GM18951 (cell line): ENCODE measurements around the gene CNMD.
"Not testable (repeated sequence)": the region's sequence is repeated elsewhere in the genome, so short reads cannot be mapped to it uniquely, and the experiment has no call there.

Source experiments
- POLR2A ChIP-seq: IDR thresholded peaks from 4 replicates; pipeline ENCODE4 v1.6.1; 2011; ENCODE audit warnings: mild to moderate bottlenecking; ENCODE audit not compliant: insufficient read length, insufficient read depth; ENCODE audit errors: extremely low read depth
- in situ Hi-C: fragments of 300-500 bp; cut with MboI; formaldehyde crosslinking; loops from one replicate; pipeline ENCODE4 v1.12.0; 2022; ENCODE audit warnings: low sequenced_read_pairs, mixed read lengths, inconsistent platforms; ENCODE audit not compliant: unreplicated experiment

The CNMD gene

GRCh38 chr13:52701728-52702465, 37.7 kb downstream of the CNMD start:
- no peak for TF ChIP-seq POLR2A
- in situ Hi-C loops: no loop called here

DNA sequence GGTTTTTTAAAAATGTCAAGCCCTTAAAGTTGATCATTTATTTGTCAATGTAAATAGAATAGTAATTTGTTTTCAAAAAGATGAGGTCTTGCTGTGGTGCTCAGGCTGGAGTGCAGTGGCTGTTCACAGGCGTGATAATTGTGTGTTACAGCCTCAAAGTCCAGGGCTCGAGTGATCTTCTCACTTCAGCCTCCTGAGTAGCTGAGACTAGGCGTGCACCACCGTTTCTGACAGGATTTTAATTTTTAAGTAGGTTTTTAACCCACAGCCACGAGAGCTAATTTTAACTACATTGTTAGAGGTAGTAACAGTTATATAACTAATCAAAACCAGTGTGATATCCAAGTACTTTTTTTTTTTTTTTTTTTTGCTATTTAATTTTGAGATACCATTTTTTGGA, 43.1 kb downstream of the CNMD start:
- in situ Hi-C loops: no loop called here
- TF ChIP-seq POLR2A: no peak

DNA sequence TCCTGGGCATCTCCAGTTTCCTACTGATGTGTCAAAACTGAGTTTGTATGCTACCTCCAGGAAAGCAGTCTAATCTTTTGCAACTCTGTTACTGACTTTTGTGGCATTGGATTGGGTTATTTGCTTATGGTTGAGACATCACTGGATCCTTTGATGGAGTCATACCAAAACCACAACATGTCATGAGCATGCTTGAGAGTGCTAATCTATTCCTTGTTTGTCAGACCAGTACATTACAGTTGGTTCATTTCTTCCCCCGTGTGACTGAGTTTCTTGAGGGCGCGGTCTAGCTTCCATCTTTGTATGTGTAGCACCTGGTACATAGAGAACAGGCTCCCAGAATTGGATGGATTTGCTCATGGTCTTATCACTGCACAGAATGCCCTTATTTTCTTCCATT, 43.8 kb downstream of the CNMD start:
- in situ Hi-C loops: no loop called here
- no peak for TF ChIP-seq POLR2A

DNA sequence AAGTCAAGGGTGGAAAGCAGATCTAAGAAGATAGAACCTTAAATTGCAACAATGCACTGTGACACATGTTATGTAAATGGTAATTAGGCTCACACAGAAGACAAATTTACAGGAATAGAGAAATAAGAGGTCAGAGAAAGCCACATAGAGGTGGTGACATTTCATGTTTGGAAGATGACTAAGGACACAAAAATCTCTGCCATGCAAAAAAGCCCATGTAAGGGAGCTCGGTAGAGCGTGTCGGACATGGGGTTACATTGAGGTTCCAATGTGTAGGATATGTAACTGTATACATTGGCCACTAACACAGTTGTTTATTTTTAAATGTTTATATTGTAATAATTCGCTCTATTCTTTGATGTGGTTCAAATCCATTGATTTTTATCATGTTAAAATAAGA, 53.2 kb downstream of the CNMD start:
- in situ Hi-C loops: no loop called here
- TF ChIP-seq POLR2A: no peak

GRCh38 chr13:52685806-52686205, 53.8 kb downstream of the CNMD start:
- in situ Hi-C loops: not testable (repeated sequence)

GRCh38 chr13:52677823-52678222, 61.8 kb downstream of the CNMD start:
- no peak for TF ChIP-seq POLR2A
- in situ Hi-C loops: no loop called here

- in situ Hi-C loops: no loop called here
- no peak for TF ChIP-seq POLR2A
Observed at GRCh38 chr13:52673465-52673864, 66.2 kb downstream of the CNMD start.

DNA sequence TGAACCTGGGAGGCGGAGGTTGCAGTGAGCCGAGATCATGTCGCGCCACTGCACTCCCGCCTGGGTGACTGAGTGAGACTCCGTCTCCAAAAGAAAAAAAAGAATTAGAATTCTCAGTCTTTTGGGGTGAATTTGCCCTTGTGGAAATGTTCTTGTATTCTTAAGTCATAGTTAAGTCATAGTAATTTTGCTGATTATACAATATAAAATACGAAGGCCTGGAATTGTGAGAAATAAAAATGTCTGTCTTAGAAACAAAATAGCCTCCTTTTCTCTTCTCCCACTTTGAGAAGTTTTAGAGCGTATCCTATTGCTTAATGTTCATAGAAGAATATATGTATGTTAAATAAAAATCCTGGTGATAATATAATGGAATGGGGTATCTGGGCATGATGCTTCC, 68.9 kb downstream of the CNMD start:
- in situ Hi-C loops: no loop called here
- no peak for TF ChIP-seq POLR2A

DNA sequence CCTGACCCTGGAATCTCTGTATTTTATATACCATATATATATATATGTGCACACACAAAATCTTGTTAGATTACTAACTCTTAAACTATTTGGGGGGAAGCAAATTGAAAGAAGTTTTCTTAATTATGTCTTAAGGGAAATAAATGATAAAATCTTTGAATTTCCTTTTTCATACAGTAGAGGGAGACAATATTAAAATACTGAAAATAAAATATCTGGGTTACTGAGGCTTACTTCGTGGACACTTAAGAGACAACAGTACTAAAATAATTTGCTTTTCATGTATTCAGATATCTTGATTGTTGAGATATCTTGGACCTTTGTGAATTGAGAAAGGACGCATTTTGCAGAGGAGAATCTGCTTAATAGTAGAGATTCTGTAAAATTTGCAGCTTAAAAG, 69.9 kb downstream of the CNMD start:
- TF ChIP-seq POLR2A: no peak
- in situ Hi-C loops: loop anchor here (10.0 kb wide), 1 partner anchor 135 kb away; no protein-coding TSS in a partner anchor

DNA sequence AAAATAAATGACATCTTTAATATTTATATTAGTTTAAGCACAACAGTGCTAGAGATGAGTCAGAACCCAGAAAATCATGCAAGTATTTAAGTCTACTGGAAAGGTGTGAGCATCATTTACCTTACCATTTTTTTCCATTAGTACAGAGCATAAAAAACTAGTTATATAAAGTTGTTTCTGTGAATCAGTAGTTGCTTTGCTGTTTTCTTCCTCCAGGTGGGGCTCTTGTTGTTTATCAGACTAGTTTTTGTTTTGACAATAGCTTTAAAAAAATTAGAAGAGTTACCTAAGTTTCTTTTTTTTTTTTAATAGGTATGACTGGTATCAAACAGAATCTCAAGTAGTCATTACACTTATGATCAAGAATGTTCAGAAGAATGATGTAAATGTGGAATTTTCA, 74.3 kb downstream of the CNMD start:
- TF ChIP-seq POLR2A: no peak
- in situ Hi-C loops: loop anchor here (10.0 kb wide), 1 partner anchor 139 kb away; no protein-coding TSS in a partner anchor

DNA sequence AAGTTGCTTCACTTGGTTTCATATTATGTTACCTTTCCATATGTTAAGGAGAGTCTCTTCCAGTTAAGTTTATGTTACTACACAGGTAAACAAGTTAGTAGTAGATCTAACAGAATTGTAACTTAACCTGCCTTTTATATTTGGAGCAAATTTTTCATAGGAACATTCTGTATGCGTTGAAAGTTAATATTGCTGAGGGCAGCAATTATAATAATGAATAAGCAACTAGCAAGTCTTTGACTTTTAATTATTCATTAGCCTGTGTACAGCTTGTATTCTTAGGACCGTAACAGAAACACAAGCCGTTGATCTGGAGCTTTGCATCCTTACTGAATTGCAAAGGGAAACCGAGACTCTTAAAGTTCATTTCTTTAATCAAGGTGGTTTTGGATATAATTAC, 75.3 kb downstream of the CNMD start:
- no peak for TF ChIP-seq POLR2A
- in situ Hi-C loops: loop anchor here (10.0 kb wide), 1 partner anchor 141 kb away; no protein-coding TSS in a partner anchor

- in situ Hi-C loops: no loop called here
- TF ChIP-seq POLR2A: no peak
Observed at GRCh38 chr13:52659340-52659739, 80.3 kb downstream of the CNMD start.
